A549 (cell line): ENCODE results near the gene NCAM2. TPM values are rescaled to one million over a fixed set of nuclear protein-coding genes. Genes with fewer than 3 reads are reported as not detected.

ENCODE experiments used
- ATAC-seq, 2 experiments: fragments of 200-7000 bp in 1 of 2; fragments of >200 bp in 1 of 2; cut with Nextera tagmentation in 1 of 2; cut with Tn5 transposase in 1 of 2; 3 replicates each; pipeline versions ENCODE4 v1.8.0 to v1.9.1; 2018 to 2020; ENCODE audit warnings: mild to moderate bottlenecking in 1 of 2, moderate library complexity in 1 of 2
- CTCF ChIA-PET: fragments of 300-600 bp; sonication (Branson Sonifier 250); formaldehyde crosslinking; extraction: SDS; loops from one replicate; lab custom pipeline; 2021; ENCODE audit warnings: antibody characterized with exemption, inconsistent platforms; lab: Yijun Ruan, JAX
- POLR2A ChIA-PET: fragments of 350-600 bp; formaldehyde crosslinking; extraction: SDS; loops from one replicate; lab custom pipeline; 2021; ENCODE audit warnings: antibody characterized with exemption, inconsistent platforms; lab: Yijun Ruan, JAX
- DNase-seq, 2 experiments: peaks; one replicate each; pipeline versions ENCODE4 v3.0.0 to v3.0.0-alpha.2; 2011 to 2016; ENCODE audit warnings: low read depth in 1 of 2, low spot score in 1 of 2
- FAIRE-seq: peaks from 2 replicates; lab custom pipeline; 2011; peaks lifted over from hg19 to GRCh38; lab: Jason Lieb, UNC
- H3K27ac ChIP-seq, 2 experiments: fragments of >200 bp; sonication (Bioruptor Twin); formaldehyde crosslinking; 3 replicates each; pipeline ENCODE4 v1.5.1; 2016 to 2017
- H3K4me1 ChIP-seq: fragments of >200 bp; sonication (Bioruptor Twin); formaldehyde crosslinking; 3 replicates; pipeline ENCODE4 v1.6.1; 2016
- H3K4me2 ChIP-seq: fragments of >200 bp; sonication (Bioruptor Twin); formaldehyde crosslinking; 3 replicates; pipeline ENCODE4 v1.6.1; 2016
- H3K4me3 ChIP-seq: fragments of >200 bp; sonication (Bioruptor Twin); formaldehyde crosslinking; 3 replicates; pipeline ENCODE4 v1.5.1; 2016
- H3K9me3 ChIP-seq: fragments of >200 bp; sonication (Bioruptor Twin); formaldehyde crosslinking; 3 replicates; pipeline ENCODE4 v1.6.1; 2016
- BHLHE40 ChIP-seq: IDR thresholded peaks from 2 replicates; pipeline ENCODE4 v1.6.1; 2012; ENCODE audit warnings: low read depth, low read length, inconsistent platforms
- CBX2 ChIP-seq: fragments of 200-600 bp; sonication (generic); IDR thresholded peaks from 2 replicates; pipeline ENCODE4 v1.6.1; 2016; ENCODE audit warnings: low read depth, mild to moderate bottlenecking, borderline replicate concordance
- CHD4 ChIP-seq: fragments of 200-600 bp; sonication (generic); IDR thresholded peaks from 2 replicates; pipeline ENCODE4 v1.6.1; 2016; ENCODE audit warnings: antibody characterized with exemption, mild to moderate bottlenecking, borderline replicate concordance
- EHMT2 ChIP-seq: fragments of 200-600 bp; sonication (generic); IDR thresholded peaks from 2 replicates; pipeline ENCODE4 v1.6.1; 2016; ENCODE audit warnings: antibody characterized with exemption, low read depth, mild to moderate bottlenecking, moderate library complexity
- ESRRA ChIP-seq: fragments of 150-350 bp; IDR thresholded peaks from 2 replicates; pipeline ENCODE4 v1.6.1; 2014; ENCODE audit warnings: mild to moderate bottlenecking, low read length, borderline replicate concordance
- FOSL2 ChIP-seq, 2 experiments: fragments of 450-650 bp in 1 of 2; fragments of >200 bp in 1 of 2; sonication (Bioruptor Twin) in 1 of 2; formaldehyde crosslinking; IDR thresholded peaks; 2 replicates each; pipeline versions ENCODE4 v1.5.0 to v1.6.1; 2016 to 2020; ENCODE audit warnings: mild to moderate bottlenecking in 1 of 2, moderate library complexity in 1 of 2
- FOXS1 ChIP-seq: fragments of 250-450 bp; sonication (Bioruptor Pico); IDR thresholded peaks from 2 replicates; pipeline ENCODE4 v1.5.0; 2020; ENCODE audit warnings: mild to moderate bottlenecking, moderate library complexity
- GATA3 ChIP-seq: IDR thresholded peaks from 2 replicates; pipeline ENCODE4 v1.6.1; 2012; ENCODE audit warnings: borderline replicate concordance
- HDAC2 ChIP-seq: fragments of 200-600 bp; sonication (generic); IDR thresholded peaks from 2 replicates; pipeline ENCODE4 v1.6.1; 2016
- HEYL ChIP-seq: fragments of 250-450 bp; sonication (Bioruptor Pico); IDR thresholded peaks from 2 replicates; pipeline ENCODE4 v1.8.0; 2021; ENCODE audit warnings: mild to moderate bottlenecking, moderate library complexity
- MAFK ChIP-seq: fragments of 450-650 bp; IDR thresholded peaks from 2 replicates; pipeline ENCODE4 v1.6.1; 2014; ENCODE audit not compliant: partially characterized antibody
- MYC ChIP-seq: IDR thresholded peaks from 2 replicates; pipeline ENCODE4 v1.6.1; 2012; ENCODE audit warnings: mild to moderate bottlenecking, inconsistent platforms, low read length, improper control_type of control experiment, borderline replicate concordance
- NFE2L2 ChIP-seq: fragments of 150-350 bp; conservative IDR thresholded peaks from 2 replicates; pipeline ENCODE4 v1.6.1; 2014; ENCODE audit warnings: low read length
- PHF8 ChIP-seq: fragments of 200-600 bp; sonication (generic); IDR thresholded peaks from 2 replicates; pipeline ENCODE4 v1.6.1; 2016; ENCODE audit warnings: low read depth, mild to moderate bottlenecking, antibody characterized with exemption, moderate library complexity, borderline replicate concordance
- POLR2AphosphoS2 ChIP-seq: conservative IDR thresholded peaks from 2 replicates; pipeline ENCODE4 v1.6.1; 2012; ENCODE audit warnings: low read length, improper control_type of control experiment, inconsistent platforms
- RARB ChIP-seq: fragments of 250-450 bp; sonication (Bioruptor Pico); IDR thresholded peaks from 2 replicates; pipeline ENCODE4 v1.8.0; 2021; ENCODE audit warnings: mild to moderate bottlenecking, moderate library complexity
- SREBF2 ChIP-seq: fragments of 450-650 bp; IDR thresholded peaks from 2 replicates; pipeline ENCODE4 v1.6.1; 2014; ENCODE audit warnings: mild to moderate bottlenecking, moderate library complexity
- ZSCAN20 ChIP-seq: fragments of 250-450 bp; sonication (Bioruptor Pico); IDR thresholded peaks from 2 replicates; pipeline ENCODE4 v1.8.0; 2022; ENCODE audit warnings: mild to moderate bottlenecking, moderate library complexity
- WGBS: methylation state at CpG from one replicate; pipeline ENCODE4 v1.1.6; 2017; ENCODE audit errors: missing lambda C conversion rate; 5-methylcytosine and 5-hydroxymethylcytosine counted together
- polyA plus RNA-seq, 4 experiments: library from polyadenylated mRNA; depleted of rRNA in 3 of 4; stranded (reverse); fragments of >200 nt; fragmentation: RNase III in 1 of 4; extraction: RNeasy Plus Mini Kit Qiagen cat#74134 plus additional on column Dnase treatment in 1 of 4; gene quantifications; 2 replicates in 3 of 4; 3 replicates in 1 of 4; pipeline ENCODE4 v1.2.3, GENCODE V29; 2011 to 2017
- TF ChIP-seq, protein P1 (sequence below): IDR thresholded peaks from 2 replicates; pipeline ENCODE4 v1.6.1; 2012
- TF ChIP-seq, protein P2 (sequence below): fragments of >200 bp; sonication (Bioruptor Twin); formaldehyde crosslinking; IDR thresholded peaks from 3 replicates; pipeline ENCODE4 v1.5.1; 2016
- TF ChIP-seq, protein P3 (sequence below): fragments of >200 bp; sonication (Bioruptor Twin); formaldehyde crosslinking; IDR thresholded peaks from 3 replicates; pipeline ENCODE4 v1.6.1; 2016
- TF ChIP-seq, protein P4 (sequence below): IDR thresholded peaks from 2 replicates; pipeline ENCODE4 v1.6.1; 2012; ENCODE audit warnings: low read depth, borderline replicate concordance
- TF ChIP-seq, protein P5 (sequence below): fragments of 250-450 bp; sonication (Bioruptor Pico); IDR thresholded peaks from 2 replicates; pipeline ENCODE4 v1.5.0; 2020; ENCODE audit warnings: low read depth, mild to moderate bottlenecking, moderate library complexity

Gene NCAM2
- polyA plus RNA-seq, 2 of the 4 experiments (the other 2 are of a cell fraction), result not detected

DNA sequence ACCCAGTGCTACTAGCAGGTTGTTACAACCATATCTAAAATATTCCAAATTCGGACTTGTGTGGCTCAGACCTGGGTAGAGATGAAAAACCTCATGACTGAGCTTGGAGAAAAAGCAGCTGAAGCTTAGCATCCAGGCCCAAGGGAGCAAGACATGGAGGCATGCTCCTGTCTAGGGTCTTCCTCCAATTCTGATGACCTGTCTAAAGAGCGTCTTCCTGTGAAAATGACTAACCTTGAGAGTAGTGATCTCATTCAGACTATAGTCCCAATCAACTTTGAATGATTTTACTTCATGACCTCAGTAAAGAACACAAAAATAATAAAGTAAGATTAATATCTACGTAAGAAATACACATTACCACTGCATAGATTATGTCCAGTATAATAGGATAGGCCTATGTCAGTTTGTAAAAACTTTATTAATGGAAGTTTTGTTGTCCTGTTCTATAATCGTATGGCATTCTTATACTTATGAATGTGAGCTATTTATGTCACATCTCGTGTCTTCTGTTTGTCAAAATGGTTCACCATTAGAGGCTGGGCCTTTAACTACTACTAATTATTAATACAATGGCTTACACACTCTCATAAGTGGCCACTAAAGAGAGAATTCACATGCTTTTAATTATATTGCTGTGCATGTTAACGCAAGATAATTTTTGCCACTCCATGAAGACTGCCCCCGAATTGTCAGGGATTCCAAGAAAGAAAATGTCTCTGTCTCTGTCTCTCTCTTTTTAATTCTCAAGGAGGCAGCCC is 201.3 kb downstream of the NCAM2 start:
- TF ChIP-seq, protein P1, sequence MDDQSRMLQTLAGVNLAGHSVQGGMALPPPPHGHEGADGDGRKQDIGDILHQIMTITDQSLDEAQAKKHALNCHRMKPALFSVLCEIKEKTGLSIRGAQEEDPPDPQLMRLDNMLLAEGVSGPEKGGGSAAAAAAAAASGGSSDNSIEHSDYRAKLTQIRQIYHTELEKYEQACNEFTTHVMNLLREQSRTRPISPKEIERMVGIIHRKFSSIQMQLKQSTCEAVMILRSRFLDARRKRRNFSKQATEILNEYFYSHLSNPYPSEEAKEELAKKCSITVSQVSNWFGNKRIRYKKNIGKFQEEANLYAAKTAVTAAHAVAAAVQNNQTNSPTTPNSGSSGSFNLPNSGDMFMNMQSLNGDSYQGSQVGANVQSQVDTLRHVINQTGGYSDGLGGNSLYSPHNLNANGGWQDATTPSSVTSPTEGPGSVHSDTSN, result no peak
- TF ChIP-seq MAFK (no peak), MYC (no peak), SREBF2 (no peak), FOSL2 (IDR thresholded peaks at IDR 0.05) (no peak), FOSL2 (CRISPR knock-in tag; IDR thresholded peaks at IDR 0.05) (no peak), GATA3 (no peak), CBX2 (no peak), ZSCAN20 (no peak), NFE2L2 (no peak), FOXS1 (CRISPR knock-in tag) (no peak), ESRRA (no peak), PHF8 (no peak), RARB (CRISPR knock-in tag) (no peak), HEYL (CRISPR knock-in tag) (no peak), BHLHE40 (no peak), CHD4 (no peak)
- TF ChIP-seq, protein P2, sequence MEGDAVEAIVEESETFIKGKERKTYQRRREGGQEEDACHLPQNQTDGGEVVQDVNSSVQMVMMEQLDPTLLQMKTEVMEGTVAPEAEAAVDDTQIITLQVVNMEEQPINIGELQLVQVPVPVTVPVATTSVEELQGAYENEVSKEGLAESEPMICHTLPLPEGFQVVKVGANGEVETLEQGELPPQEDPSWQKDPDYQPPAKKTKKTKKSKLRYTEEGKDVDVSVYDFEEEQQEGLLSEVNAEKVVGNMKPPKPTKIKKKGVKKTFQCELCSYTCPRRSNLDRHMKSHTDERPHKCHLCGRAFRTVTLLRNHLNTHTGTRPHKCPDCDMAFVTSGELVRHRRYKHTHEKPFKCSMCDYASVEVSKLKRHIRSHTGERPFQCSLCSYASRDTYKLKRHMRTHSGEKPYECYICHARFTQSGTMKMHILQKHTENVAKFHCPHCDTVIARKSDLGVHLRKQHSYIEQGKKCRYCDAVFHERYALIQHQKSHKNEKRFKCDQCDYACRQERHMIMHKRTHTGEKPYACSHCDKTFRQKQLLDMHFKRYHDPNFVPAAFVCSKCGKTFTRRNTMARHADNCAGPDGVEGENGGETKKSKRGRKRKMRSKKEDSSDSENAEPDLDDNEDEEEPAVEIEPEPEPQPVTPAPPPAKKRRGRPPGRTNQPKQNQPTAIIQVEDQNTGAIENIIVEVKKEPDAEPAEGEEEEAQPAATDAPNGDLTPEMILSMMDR, result no peak
- TF ChIP-seq, protein P3, sequence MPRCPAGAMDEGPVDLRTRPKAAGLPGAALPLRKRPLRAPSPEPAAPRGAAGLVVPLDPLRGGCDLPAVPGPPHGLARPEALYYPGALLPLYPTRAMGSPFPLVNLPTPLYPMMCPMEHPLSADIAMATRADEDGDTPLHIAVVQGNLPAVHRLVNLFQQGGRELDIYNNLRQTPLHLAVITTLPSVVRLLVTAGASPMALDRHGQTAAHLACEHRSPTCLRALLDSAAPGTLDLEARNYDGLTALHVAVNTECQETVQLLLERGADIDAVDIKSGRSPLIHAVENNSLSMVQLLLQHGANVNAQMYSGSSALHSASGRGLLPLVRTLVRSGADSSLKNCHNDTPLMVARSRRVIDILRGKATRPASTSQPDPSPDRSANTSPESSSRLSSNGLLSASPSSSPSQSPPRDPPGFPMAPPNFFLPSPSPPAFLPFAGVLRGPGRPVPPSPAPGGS, result no peak
- TF ChIP-seq, protein P4, sequence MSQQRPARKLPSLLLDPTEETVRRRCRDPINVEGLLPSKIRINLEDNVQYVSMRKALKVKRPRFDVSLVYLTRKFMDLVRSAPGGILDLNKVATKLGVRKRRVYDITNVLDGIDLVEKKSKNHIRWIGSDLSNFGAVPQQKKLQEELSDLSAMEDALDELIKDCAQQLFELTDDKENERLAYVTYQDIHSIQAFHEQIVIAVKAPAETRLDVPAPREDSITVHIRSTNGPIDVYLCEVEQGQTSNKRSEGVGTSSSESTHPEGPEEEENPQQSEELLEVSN, result no peak
- DNase-seq (no peak), ATAC-seq (no peak), FAIRE-seq (no peak)
- Histone ChIP-seq H3K27ac (no peak overlapping the region), H3K4me1 (no peaks in the 10 kb centered on the region), H3K4me3 (no peak overlapping the region), H3K4me2 (no peak overlapping the region), H3K9me3 (no peaks in the 10 kb centered on the region)
- ChIA-PET POLR2A (no interaction called here), CTCF (no interaction called here)
- WGBS, result 7% methylated on average over 7 of the region's 7 CpGs

DNA sequence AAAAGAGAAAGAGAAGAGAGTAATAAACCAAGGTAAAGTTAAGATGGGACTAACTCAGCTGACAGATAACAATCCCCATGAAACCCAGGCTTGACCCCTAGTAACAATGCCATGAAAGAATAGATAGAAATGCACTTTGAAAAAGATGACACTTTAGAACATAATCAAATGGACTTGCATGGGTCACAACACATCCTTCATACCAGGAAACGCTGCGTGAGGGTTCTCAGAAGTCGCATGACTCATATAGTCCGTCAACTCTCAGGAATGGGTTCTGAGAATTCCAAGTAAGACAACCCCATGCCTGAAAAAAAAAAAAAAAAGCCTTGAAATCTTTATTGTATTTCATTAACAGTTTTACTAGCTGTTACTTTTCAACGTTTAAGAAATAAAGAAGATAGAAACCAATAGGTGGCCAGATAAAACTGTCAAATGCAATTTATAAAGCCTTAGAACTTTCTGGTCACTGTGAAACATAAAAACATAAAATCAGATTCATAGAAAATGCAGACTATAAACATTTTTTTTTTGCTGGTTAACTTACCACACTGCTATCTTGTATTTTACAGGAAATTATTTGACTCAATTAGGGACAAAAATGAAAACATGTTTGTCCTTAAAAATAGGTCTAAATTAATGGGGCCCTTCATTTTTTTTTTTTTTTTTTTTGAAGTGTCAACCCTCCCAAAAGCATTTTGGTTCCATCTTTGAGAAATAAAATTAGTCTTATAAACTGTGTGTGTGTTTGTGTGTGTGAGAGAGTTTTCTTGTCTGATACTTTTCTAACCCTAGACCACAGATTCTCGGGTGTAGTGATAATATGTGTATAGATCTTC is 202.1 kb downstream of the NCAM2 start:
- ChIA-PET POLR2A (no interaction called here), CTCF (no interaction called here)
- Histone ChIP-seq H3K9me3 (no peaks in the 10 kb centered on the region), H3K4me1 (no peaks in the 10 kb centered on the region), H3K4me2 (no peak overlapping the region), H3K4me3 (no peak overlapping the region), H3K27ac (no peak overlapping the region)
- ATAC-seq, result no peak
- FAIRE-seq, result no peak
- no peak for TF ChIP-seq HEYL (CRISPR knock-in tag)
- no peak for TF ChIP-seq FOSL2 (IDR thresholded peaks at IDR 0.05)
- no peak for TF ChIP-seq FOSL2 (CRISPR knock-in tag; IDR thresholded peaks at IDR 0.05)
- TF ChIP-seq POLR2AphosphoS2, result no peak
- no peak for TF ChIP-seq CHD4
- no peak for TF ChIP-seq GATA3
- TF ChIP-seq HDAC2, result no peak
- no peak for TF ChIP-seq EHMT2
- TF ChIP-seq, protein P5, sequence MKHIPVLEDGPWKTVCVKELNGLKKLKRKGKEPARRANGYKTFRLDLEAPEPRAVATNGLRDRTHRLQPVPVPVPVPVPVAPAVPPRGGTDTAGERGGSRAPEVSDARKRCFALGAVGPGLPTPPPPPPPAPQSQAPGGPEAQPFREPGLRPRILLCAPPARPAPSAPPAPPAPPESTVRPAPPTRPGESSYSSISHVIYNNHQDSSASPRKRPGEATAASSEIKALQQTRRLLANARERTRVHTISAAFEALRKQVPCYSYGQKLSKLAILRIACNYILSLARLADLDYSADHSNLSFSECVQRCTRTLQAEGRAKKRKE (CRISPR knock-in tag), result no peak
- no peak for TF ChIP-seq RARB (CRISPR knock-in tag)
- WGBS, result 3% methylated on average over 6 of the region's 6 CpGs
- peak in 1 of 2 experiments; percentile 3 for DNase-seq
